K562 (cell line): ENCODE measurements around the gene PLD1. TPM values are rescaled to one million over a fixed set of nuclear protein-coding genes. Genes with fewer than 3 reads are reported as not detected.

ENCODE experiments used
- JUN ChIP-seq, 2 experiments: sonication (generic) in 1 of 2; formaldehyde crosslinking in 1 of 2; IDR thresholded peaks; 2 replicates each; pipeline versions ENCODE4 v1.6.1 to v1.8.0; 2012 to 2022; ENCODE audit warnings: borderline replicate concordance in 2 of 2, mild to moderate bottlenecking in 2 of 2, improper control_type of control experiment in 1 of 2, low read depth in 1 of 2, low read length in 1 of 2, missing genetic modification reagents in 1 of 2
- JUND ChIP-seq, 2 experiments: IDR thresholded peaks; 2 replicates in 1 of 2; 3 replicates in 1 of 2; pipeline ENCODE4 v1.6.1; 2011; ENCODE audit warnings: borderline replicate concordance in 2 of 2, low read depth in 2 of 2, low read length in 2 of 2, improper control_type of control experiment in 1 of 2, missing biosample characterization in 1 of 2, missing genetic modification characterization in 1 of 2, missing genetic modification reagents in 1 of 2
- MAFG ChIP-seq: fragments of 450-650 bp; conservative IDR thresholded peaks from 2 replicates; pipeline ENCODE4 v1.6.1; 2016; ENCODE audit warnings: missing genetic modification characterization, missing compliant biosample characterization
- PRDM10 ChIP-seq: fragments of 450-650 bp; IDR thresholded peaks from 2 replicates; pipeline ENCODE4 v1.6.1; 2018; ENCODE audit not compliant: partially characterized antibody
- RERE ChIP-seq: sonication (generic); formaldehyde crosslinking; IDR thresholded peaks from 2 replicates; pipeline ENCODE4 v1.8.0; 2023; ENCODE audit warnings: missing genetic modification reagents, mild to moderate bottlenecking, borderline replicate concordance
- ZBTB26 ChIP-seq: fragments of 450-650 bp; formaldehyde crosslinking; IDR thresholded peaks from 2 replicates; pipeline ENCODE4 v1.4.0; 2022; ENCODE audit warnings: missing genetic modification characterization
- ZNF212 ChIP-seq: fragments of 450-650 bp; formaldehyde crosslinking; IDR thresholded peaks from 2 replicates; pipeline ENCODE4 v1.4.0; 2020; ENCODE audit warnings: mild to moderate bottlenecking
- ZNF586 ChIP-seq: fragments of 450-650 bp; formaldehyde crosslinking; conservative IDR thresholded peaks from 2 replicates; pipeline ENCODE4 v1.4.0; 2020; ENCODE audit warnings: mild to moderate bottlenecking, moderate library complexity
- polyA plus RNA-seq, 8 experiments: library from polyadenylated mRNA; depleted of rRNA in 4 of 8; stranded (reverse) in 5 of 8; unstranded in 3 of 8; fragments of >200 nt; fragmentation: Nextera tagmentation in 2 of 8; fragmentation: Illumina TruSeq in 1 of 8; extraction: Ambion mirVana in 2 of 8; extraction: Trizol in 1 of 8; gene quantifications; 2 replicates each; pipeline versions ENCODE4 v1.2.1 to v1.2.3, GENCODE V29; 2011 to 2014; ENCODE audit warnings: inconsistent platforms in 1 of 8, missing spikeins in 1 of 8
- total RNA-seq, 7 experiments: library from RNA; depleted of rRNA in 6 of 7; stranded (reverse); fragments of >200 nt in 6 of 7; fragmentation: Illumina TruSeq in 2 of 7; extraction: Trizol in 2 of 7; gene quantifications; 2 replicates each; pipeline versions ENCODE4 v1.2.1 to v1.2.3, GENCODE V29; 2011 to 2021; ENCODE audit warnings: low replicate concordance in 1 of 7
- TF ChIP-seq, protein P1 (sequence below): fragments of 250-450 bp; sonication (Bioruptor Pico); IDR thresholded peaks from 2 replicates; pipeline ENCODE4 v1.5.0; 2020; ENCODE audit warnings: mild to moderate bottlenecking
- TF ChIP-seq, protein P2 (sequence below): sonication (generic); formaldehyde crosslinking; IDR thresholded peaks from 2 replicates; pipeline ENCODE4 v1.8.0; 2023; ENCODE audit warnings: mild to moderate bottlenecking, missing genetic modification reagents

The PLD1 gene
- total and polyA plus RNA-seq, 9 of the 15 experiments (the other 6 are each of a cell fraction or from before 2014, with no cell fraction given), result 8.4 to 26.1 (median 18.6) TPM

GRCh38 chr3:171813897-171814460 is 3.7 kb upstream of the PLD1 start (continued):
- TF ChIP-seq PRDM10, result peak; percentile 24
- no peak for TF ChIP-seq RERE
- TF ChIP-seq ZNF586 (CRISPR knock-in tag), result no peak
- peak; percentile 68; the same call in 1 of the 2 replicates for TF ChIP-seq JUN (IDR thresholded peaks at IDR 0.05; ENCODE audit: borderline replicate concordance, low read depth, low read length)
- no peak for TF ChIP-seq JUN (CRISPR knock-in tag; IDR thresholded peaks at IDR 0.05; ENCODE audit: borderline replicate concordance)
- peak; percentile 76; the same call in 1 of the 2 replicates for TF ChIP-seq JUND (IDR thresholded peaks at IDR 0.05; ENCODE audit: borderline replicate concordance, low read depth, low read length)
- peak; percentile 77 for TF ChIP-seq JUND (tag; IDR thresholded peaks at IDR 0.05; ENCODE audit: borderline replicate concordance, low read depth, low read length)
- TF ChIP-seq, protein P1, sequence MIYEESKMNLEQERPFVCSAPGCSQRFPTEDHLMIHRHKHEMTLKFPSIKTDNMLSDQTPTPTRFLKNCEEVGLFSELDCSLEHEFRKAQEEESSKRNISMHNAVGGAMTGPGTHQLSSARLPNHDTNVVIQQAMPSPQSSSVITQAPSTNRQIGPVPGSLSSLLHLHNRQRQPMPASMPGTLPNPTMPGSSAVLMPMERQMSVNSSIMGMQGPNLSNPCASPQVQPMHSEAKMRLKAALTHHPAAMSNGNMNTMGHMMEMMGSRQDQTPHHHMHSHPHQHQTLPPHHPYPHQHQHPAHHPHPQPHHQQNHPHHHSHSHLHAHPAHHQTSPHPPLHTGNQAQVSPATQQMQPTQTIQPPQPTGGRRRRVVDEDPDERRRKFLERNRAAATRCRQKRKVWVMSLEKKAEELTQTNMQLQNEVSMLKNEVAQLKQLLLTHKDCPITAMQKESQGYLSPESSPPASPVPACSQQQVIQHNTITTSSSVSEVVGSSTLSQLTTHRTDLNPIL, result no peak
- no peak for TF ChIP-seq ZBTB26 (CRISPR knock-in tag)
- peak; percentile 28; the same call in 1 of the 2 replicates for TF ChIP-seq MAFG (tag)
- TF ChIP-seq, protein P2, sequence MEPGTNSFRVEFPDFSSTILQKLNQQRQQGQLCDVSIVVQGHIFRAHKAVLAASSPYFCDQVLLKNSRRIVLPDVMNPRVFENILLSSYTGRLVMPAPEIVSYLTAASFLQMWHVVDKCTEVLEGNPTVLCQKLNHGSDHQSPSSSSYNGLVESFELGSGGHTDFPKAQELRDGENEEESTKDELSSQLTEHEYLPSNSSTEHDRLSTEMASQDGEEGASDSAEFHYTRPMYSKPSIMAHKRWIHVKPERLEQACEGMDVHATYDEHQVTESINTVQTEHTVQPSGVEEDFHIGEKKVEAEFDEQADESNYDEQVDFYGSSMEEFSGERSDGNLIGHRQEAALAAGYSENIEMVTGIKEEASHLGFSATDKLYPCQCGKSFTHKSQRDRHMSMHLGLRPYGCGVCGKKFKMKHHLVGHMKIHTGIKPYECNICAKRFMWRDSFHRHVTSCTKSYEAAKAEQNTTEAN (CRISPR knock-in tag), result no peak
- TF ChIP-seq ZNF212, result no peak
